ENCODE results near the gene LOXHD1. TPM values are rescaled to one million over a fixed set of nuclear protein-coding genes. Genes with fewer than 3 reads are reported as not detected.

Gene LOXHD1
- total RNA-seq, 4 donors from 2014 or later = 0.16 TPM; not detected in 3

DNA sequence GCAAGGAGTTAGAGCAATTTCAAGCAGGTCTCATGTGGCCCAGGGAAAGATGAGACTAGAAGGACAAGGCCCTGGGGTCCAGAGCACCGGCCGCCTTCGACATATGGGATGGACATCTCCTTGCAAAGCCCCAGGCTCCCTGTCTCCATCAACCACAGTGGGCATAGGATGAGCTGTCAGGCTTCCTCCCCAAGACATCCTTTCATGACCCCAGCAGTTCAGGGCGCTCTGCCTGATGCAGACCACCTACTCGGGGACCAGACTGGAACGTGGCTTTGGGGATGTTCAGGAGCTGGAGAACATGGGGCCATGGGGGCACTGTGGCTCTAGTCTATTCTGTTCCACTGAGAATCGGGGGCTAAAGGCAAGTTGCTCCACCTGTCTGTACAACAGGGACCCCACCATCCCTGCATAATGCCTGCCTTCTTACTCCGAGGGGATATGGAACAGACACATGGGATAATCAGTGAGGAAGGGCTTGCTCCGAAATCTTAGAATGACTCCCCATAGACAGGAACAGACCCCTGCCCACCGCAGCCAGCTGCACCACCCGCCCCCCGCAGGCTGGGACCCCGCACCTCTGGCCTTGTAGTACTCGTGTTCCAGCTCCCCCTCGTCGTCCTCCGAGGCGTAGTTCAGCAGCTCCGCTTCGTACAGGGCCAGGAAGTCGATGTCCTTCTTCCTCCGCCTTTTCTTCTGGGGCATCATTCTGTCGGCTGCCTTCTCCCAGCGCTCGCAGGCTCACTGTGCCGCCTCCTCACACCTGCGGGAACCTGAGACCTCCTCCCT lies 500 bp downstream of the LOXHD1 start:
- no peak overlapping the region for H3K27ac ChIP-seq
- DNase-seq = no peak
- intact Hi-C loops (cut with DNase I; ENCODE audit: low total_unique reads) = loop anchor here (5.0 kb wide), 1 partner anchor 374 kb away; no protein-coding TSS in a partner anchor
- no peaks in the 10 kb centered on the region for H3K27me3 ChIP-seq
- 80 to 85% methylated on average over 6 to 27 of the region's 27 CpGs for WGBS, 2 donors (ENCODE audit: low coverage in 1 of 2)
- no peaks in the 10 kb centered on the region for H3K9me3 ChIP-seq
- TF ChIP-seq POLR2A (IDR thresholded peaks at IDR 0.05) (no peak), POLR2AphosphoS5 (IDR thresholded peaks at IDR 0.05) (no peak), EP300 (IDR thresholded peaks at IDR 0.05; ENCODE audit: low read depth) (no peak)
- TF ChIP-seq, protein P1, sequence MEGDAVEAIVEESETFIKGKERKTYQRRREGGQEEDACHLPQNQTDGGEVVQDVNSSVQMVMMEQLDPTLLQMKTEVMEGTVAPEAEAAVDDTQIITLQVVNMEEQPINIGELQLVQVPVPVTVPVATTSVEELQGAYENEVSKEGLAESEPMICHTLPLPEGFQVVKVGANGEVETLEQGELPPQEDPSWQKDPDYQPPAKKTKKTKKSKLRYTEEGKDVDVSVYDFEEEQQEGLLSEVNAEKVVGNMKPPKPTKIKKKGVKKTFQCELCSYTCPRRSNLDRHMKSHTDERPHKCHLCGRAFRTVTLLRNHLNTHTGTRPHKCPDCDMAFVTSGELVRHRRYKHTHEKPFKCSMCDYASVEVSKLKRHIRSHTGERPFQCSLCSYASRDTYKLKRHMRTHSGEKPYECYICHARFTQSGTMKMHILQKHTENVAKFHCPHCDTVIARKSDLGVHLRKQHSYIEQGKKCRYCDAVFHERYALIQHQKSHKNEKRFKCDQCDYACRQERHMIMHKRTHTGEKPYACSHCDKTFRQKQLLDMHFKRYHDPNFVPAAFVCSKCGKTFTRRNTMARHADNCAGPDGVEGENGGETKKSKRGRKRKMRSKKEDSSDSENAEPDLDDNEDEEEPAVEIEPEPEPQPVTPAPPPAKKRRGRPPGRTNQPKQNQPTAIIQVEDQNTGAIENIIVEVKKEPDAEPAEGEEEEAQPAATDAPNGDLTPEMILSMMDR (IDR thresholded peaks at IDR 0.05) = no peak
- H3K4me1 ChIP-seq = no peaks in the 10 kb centered on the region
- no peak overlapping the region for H3K4me3 ChIP-seq
- in situ Hi-C loops (cut with MboI; ENCODE audit: low pct_ligation_motif_present in 1 of 4, low pct_unique_long_range_greater_than_20kb in 1 of 4, low sequenced_read_pairs in 3 of 4) = loop anchor here (5.0 to 25.0 kb wide), 7 partner anchors 94 to 512 kb away; no protein-coding TSS in a partner anchor
- no peaks in the 10 kb centered on the region for H3K36me3 ChIP-seq

DNA sequence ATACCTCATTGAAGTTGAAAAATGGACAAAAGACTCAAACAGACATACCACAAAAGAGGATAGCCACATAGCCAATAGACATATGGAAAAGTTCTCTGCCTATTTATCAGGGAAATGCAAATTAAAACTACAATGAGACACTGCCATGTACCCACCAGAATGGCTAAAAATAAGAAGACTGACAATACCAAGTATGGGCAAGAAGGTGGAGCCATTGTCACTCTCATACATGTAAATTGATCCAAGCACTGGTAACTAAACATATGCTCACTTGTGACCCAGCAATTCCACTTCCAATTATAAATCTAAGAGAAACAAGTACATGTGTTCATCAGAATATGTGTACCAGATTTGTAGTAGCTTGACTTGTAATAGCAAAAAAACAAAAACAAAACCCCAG lies 4.6 kb downstream of the LOXHD1 start:
- no peak overlapping the region for H3K27ac ChIP-seq
- DNase-seq = no peak
- no peaks in the 10 kb centered on the region for H3K9me3 ChIP-seq
- H3K4me3 ChIP-seq = no peak overlapping the region
- in situ Hi-C loops (cut with MboI; ENCODE audit: low pct_ligation_motif_present in 1 of 4, low pct_unique_long_range_greater_than_20kb in 1 of 4, low sequenced_read_pairs in 3 of 4) (loop anchor here (10.0 to 25.0 kb wide), 6 partner anchors 90 to 508 kb away; no protein-coding TSS in a partner anchor), intact Hi-C loops (cut with DNase I; ENCODE audit: low total_unique reads) (no loop called here)
- no peaks in the 10 kb centered on the region for H3K36me3 ChIP-seq
- H3K27me3 ChIP-seq = no peaks in the 10 kb centered on the region
- no peak for TF ChIP-seq EP300 (IDR thresholded peaks at IDR 0.05; ENCODE audit: low read depth)
- TF ChIP-seq POLR2A (IDR thresholded peaks at IDR 0.05) = no peak
- no peak for TF ChIP-seq POLR2AphosphoS5 (IDR thresholded peaks at IDR 0.05)
- TF ChIP-seq, protein P1 (IDR thresholded peaks at IDR 0.05) = no peak
- H3K4me1 ChIP-seq = no peaks in the 10 kb centered on the region

- WGBS, 2 donors (ENCODE audit: low coverage in 1 of 2) = 63 to 86% methylated on average over 3 to 4 of the region's 4 CpGs
- no peak for DNase-seq
- H3K9me3 ChIP-seq = no peaks in the 10 kb centered on the region
- H3K4me1 ChIP-seq = no peaks in the 10 kb centered on the region
- H3K36me3 ChIP-seq = no peaks in the 10 kb centered on the region
- H3K4me3 ChIP-seq = no peak overlapping the region
- no peaks in the 10 kb centered on the region for H3K27me3 ChIP-seq
- TF ChIP-seq POLR2AphosphoS5 (IDR thresholded peaks at IDR 0.05) (no peak), EP300 (IDR thresholded peaks at IDR 0.05; ENCODE audit: low read depth) (no peak), POLR2A (IDR thresholded peaks at IDR 0.05) (no peak)
- TF ChIP-seq, protein P1 (IDR thresholded peaks at IDR 0.05) = no peak
- intact Hi-C loops (cut with DNase I; ENCODE audit: low total_unique reads) = no loop called here
- no peak overlapping the region for H3K27ac ChIP-seq
- in situ Hi-C loops (cut with MboI; ENCODE audit: low pct_ligation_motif_present in 1 of 4, low pct_unique_long_range_greater_than_20kb in 1 of 4, low sequenced_read_pairs in 3 of 4) = loop anchor here (10.0 to 25.0 kb wide), 6 partner anchors 88 to 506 kb away; no protein-coding TSS in a partner anchor
Observed at GRCh38 chr18:46650681-46651080, 6.3 kb downstream of the LOXHD1 start.

- in situ Hi-C loops (cut with MboI; ENCODE audit: low pct_ligation_motif_present in 1 of 4, low pct_unique_long_range_greater_than_20kb in 1 of 4, low sequenced_read_pairs in 3 of 4) = no loop called here
- Histone ChIP-seq H3K9me3 (no peaks in the 10 kb centered on the region), H3K36me3 (no peaks in the 10 kb centered on the region), H3K27me3 (no peaks in the 10 kb centered on the region), H3K4me1 (no peaks in the 10 kb centered on the region), H3K4me3 (no peak overlapping the region), H3K27ac (no peak overlapping the region)
- no peak for TF ChIP-seq EP300 (IDR thresholded peaks at IDR 0.05; ENCODE audit: low read depth)
- TF ChIP-seq, protein P1 (IDR thresholded peaks at IDR 0.05) = no peak
- no peak for TF ChIP-seq POLR2A (IDR thresholded peaks at IDR 0.05)
- no peak for TF ChIP-seq POLR2AphosphoS5 (IDR thresholded peaks at IDR 0.05)
- 71% methylated on average over 12 of the region's 12 CpGs; no CpG with 5 or more reads in 1 of the 2 donors for WGBS, 2 donors (ENCODE audit: low coverage in 1 of 2)
- intact Hi-C loops (cut with DNase I; ENCODE audit: low total_unique reads) = no loop called here
- DNase-seq = no peak
Observed at GRCh38 chr18:46649071-46649862, 7.8 kb downstream of the LOXHD1 start.
